Spleen (tissue), 11 donors: ENCODE data around the gene APEH. TPM values are rescaled to one million over a fixed set of nuclear protein-coding genes. Genes with fewer than 3 reads are reported as not detected.

Source experiments
- DNase-seq: peaks from one replicate; pipeline ENCODE4 v3.0.0-alpha.2; 2020
- H3K27ac ChIP-seq, 8 donors: fragments of 200-600 bp; sonication (generic) in 7 of 8; 1 replicate in 4 of 8; 2 replicates in 4 of 8; pipeline versions ENCODE4 v1.5.0 to v1.8.0; 2016 to 2021; ENCODE audit warnings: inconsistent platforms in 4 of 8, mild to moderate bottlenecking in 4 of 8, moderate library complexity in 1 of 8
- H3K27me3 ChIP-seq, 7 donors: fragments of 200-600 bp; sonication (generic) in 6 of 7; replicated peaks in 1 of 7; 1 replicate in 4 of 7; 2 replicates in 3 of 7; pipeline versions ENCODE4 v1.5.0 to v1.8.0; 2016 to 2021; ENCODE audit warnings: inconsistent platforms in 3 of 7, mild to moderate bottlenecking in 1 of 7
- H3K36me3 ChIP-seq, 6 donors: fragments of 200-600 bp; sonication (generic) in 5 of 6; 1 replicate in 4 of 6; 2 replicates in 2 of 6; pipeline versions ENCODE4 v1.5.0 to v1.8.0; 2016 to 2021; ENCODE audit warnings: inconsistent platforms in 2 of 6
- H3K4me1 ChIP-seq, 6 donors: fragments of 200-600 bp; sonication (generic) in 5 of 6; 1 replicate in 3 of 6; 2 replicates in 3 of 6; pipeline versions ENCODE4 v1.5.0 to v1.8.0; 2016 to 2021; ENCODE audit warnings: inconsistent platforms in 3 of 6
- H3K4me3 ChIP-seq, 8 donors: fragments of 200-600 bp; sonication (generic) in 7 of 8; 1 replicate in 4 of 8; 2 replicates in 4 of 8; pipeline versions ENCODE4 v1.5.0 to v1.8.0; 2016 to 2021; ENCODE audit warnings: inconsistent platforms in 4 of 8, mild to moderate bottlenecking in 4 of 8, moderate library complexity in 2 of 8
- H3K9me3 ChIP-seq, 8 donors: fragments of 200-600 bp; sonication (generic) in 7 of 8; 1 replicate in 4 of 8; 2 replicates in 4 of 8; pipeline versions ENCODE4 v1.5.0 to v1.8.0; 2016 to 2021; ENCODE audit warnings: inconsistent platforms in 4 of 8
- POLR2A ChIP-seq, 3 donors: fragments of 450-650 bp; IDR thresholded peaks; one replicate each; pipeline ENCODE4 v1.5.1; 2017; ENCODE audit warnings: antibody characterized with exemption in 3 of 3, mild to moderate bottlenecking in 1 of 3
- POLR2AphosphoS5 ChIP-seq, 3 donors: sonication (generic); formaldehyde crosslinking; IDR thresholded peaks; one replicate each; pipeline ENCODE4 v1.5.1; 2017; ENCODE audit warnings: antibody characterized with exemption in 3 of 3
- whole genome bisulfite sequencing, 5 donors: extraction: QIAGEN DNeasy Blood & Tissue Kit in 3 of 5; methylation state at CpG; one replicate each; pipeline versions ENCODE4 v1.1.5 to v1.1.7; 2013 to 2018; 5-methylcytosine and 5-hydroxymethylcytosine counted together
- intact Hi-C: fragments of 100-400 bp; cut with DNase I; formaldehyde crosslinking; loops from one replicate; pipeline ENCODE4 v1.15.0; 2023; ENCODE audit warnings: low total_unique reads
- polyA plus RNA-seq, 3 donors: library from polyadenylated mRNA; stranded (reverse); fragments of 200-250 nt; gene quantifications; one replicate each; pipeline ENCODE4 v1.2.1, GENCODE V29; 2013
- total RNA-seq, 7 donors: library from RNA; depleted of rRNA in 3 of 7; stranded (reverse); fragments of >200 nt in 3 of 7; fragmentation: NEBNext Ultra II Directional in 4 of 7; extraction: Animal tissue kit (Norgen Biotek cat#: 25700) in 4 of 7; gene quantifications; one replicate each; pipeline versions ENCODE4 v1.1.0 to v1.2.1, GENCODE V29; 2016 to 2021
- TF ChIP-seq, protein P1 (sequence below), 11 experiments: fragments of 200-600 bp in 7 of 11; fragments of 450-650 bp in 4 of 11; sonication (generic) in 4 of 11; IDR thresholded peaks in 8 of 11; conservative IDR thresholded peaks in 3 of 11; 1 replicate in 7 of 11; 2 replicates in 4 of 11; pipeline versions ENCODE4 v1.4.0 to v1.8.0; 2016 to 2021; ENCODE audit warnings: antibody characterized with exemption in 11 of 11, inconsistent platforms in 4 of 11, mild to moderate bottlenecking in 1 of 11
- donor health status: healthy with polysubstance abuse.
- donor health status: DM: no; HTN: no; CAD: no; lungs with moderate emphysema.
- donor health status: DM: no; HTN: no; CAD: no.
- donor health status: Bipolar disorder and iron deficiency.
- donor health status: healthy.
- donor health status: DM: no; HTN: no; CAD: no.
- donor health status: DM: yes; HTN: yes; CAD: no.

Gene APEH
- total and polyA plus RNA-seq, 10 donors = 29.6 to 89.5 (median 66.2) TPM

DNA sequence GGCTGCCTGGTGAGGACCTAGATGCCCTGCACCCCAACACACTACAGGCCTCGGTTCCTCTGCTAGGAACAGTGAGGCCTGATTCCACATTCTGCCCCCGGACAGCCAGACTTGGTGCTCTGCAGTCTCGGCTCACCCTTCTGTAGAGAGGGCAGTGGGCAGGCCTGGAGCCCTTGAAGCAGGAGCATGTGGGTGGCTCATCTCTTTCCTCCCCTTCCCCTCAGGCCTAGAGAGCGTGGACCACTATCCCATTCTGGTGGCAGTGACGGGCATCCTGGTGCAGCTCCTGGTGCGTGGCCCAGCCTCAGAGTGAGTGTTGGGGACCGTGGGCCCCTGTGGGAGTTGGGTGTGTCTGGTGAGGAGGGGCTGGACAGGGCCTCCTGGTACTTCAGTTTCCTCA is 42.0 kb downstream of the APEH start:
- Histone ChIP-seq H3K4me1 (peaks cover 9 to 47% (median 22%) of the 10 kb centered on the region in 6 donors), H3K4me3 (no peak overlapping the region), H3K9me3 (no peaks in the 10 kb centered on the region), H3K27me3 (no peaks in the 10 kb centered on the region), H3K27ac (no peak overlapping the region), H3K36me3 (peaks cover 0 to 78% (median 19%) of the 10 kb centered on the region in 6 donors)
- intact Hi-C loops = no loop called here
- DNase-seq = no peak
- TF ChIP-seq POLR2AphosphoS5 (IDR thresholded peaks at IDR 0.05) (peak in 1 of 3 donors; percentile 20), POLR2A (IDR thresholded peaks at IDR 0.05) (no peak)
- 93 to 95% (median 94%) methylated on average over 7 of the region's 7 CpGs for WGBS, 5 donors

DNA sequence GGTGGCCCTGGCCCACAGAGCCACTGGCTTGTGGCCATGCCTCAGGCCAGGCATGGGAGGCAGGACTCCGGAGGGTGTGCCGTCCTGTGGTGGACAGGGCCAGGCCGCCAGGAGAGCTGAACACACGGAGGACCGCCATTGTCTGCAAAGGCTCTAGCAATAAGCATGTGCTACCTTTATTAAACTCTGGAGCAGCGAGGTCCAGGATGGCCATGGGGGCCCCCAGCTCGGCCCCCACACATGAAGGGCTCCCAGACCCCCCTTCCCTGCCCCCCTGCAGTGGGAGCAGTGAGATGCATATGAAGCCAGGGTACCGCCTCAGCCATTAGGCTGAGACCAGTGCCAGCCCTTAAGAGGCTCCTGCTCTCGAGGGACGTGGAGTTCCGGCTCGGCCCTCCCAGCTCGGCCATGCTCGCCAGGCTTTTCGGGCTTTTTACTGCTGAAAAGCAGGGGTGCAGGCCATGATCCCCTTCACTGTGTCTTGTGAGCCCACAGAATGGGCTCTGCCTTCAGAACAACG is 42.6 kb downstream of the APEH start:
- Histone ChIP-seq H3K27me3 (no peaks in the 10 kb centered on the region), H3K4me3 (no peak overlapping the region), H3K27ac (no peak overlapping the region), H3K9me3 (no peaks in the 10 kb centered on the region), H3K4me1 (peaks cover 9 to 53% (median 22%) of the 10 kb centered on the region in 6 donors), H3K36me3 (peaks cover 0 to 78% (median 23%) of the 10 kb centered on the region in 6 donors)
- no peak for DNase-seq
- 93 to 98% (median 95%) methylated on average over 12 to 16 of the region's 16 CpGs for WGBS, 5 donors
- TF ChIP-seq, protein P1, sequence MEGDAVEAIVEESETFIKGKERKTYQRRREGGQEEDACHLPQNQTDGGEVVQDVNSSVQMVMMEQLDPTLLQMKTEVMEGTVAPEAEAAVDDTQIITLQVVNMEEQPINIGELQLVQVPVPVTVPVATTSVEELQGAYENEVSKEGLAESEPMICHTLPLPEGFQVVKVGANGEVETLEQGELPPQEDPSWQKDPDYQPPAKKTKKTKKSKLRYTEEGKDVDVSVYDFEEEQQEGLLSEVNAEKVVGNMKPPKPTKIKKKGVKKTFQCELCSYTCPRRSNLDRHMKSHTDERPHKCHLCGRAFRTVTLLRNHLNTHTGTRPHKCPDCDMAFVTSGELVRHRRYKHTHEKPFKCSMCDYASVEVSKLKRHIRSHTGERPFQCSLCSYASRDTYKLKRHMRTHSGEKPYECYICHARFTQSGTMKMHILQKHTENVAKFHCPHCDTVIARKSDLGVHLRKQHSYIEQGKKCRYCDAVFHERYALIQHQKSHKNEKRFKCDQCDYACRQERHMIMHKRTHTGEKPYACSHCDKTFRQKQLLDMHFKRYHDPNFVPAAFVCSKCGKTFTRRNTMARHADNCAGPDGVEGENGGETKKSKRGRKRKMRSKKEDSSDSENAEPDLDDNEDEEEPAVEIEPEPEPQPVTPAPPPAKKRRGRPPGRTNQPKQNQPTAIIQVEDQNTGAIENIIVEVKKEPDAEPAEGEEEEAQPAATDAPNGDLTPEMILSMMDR (IDR thresholded peaks at IDR 0.05 in 8 of 11, conservative IDR thresholded peaks at IDR 0.05 in 3 of 11) = no peak
- peak in 1 of 3 donors; percentile 2 for TF ChIP-seq POLR2AphosphoS5 (IDR thresholded peaks at IDR 0.05)
- intact Hi-C loops = no loop called here

DNA sequence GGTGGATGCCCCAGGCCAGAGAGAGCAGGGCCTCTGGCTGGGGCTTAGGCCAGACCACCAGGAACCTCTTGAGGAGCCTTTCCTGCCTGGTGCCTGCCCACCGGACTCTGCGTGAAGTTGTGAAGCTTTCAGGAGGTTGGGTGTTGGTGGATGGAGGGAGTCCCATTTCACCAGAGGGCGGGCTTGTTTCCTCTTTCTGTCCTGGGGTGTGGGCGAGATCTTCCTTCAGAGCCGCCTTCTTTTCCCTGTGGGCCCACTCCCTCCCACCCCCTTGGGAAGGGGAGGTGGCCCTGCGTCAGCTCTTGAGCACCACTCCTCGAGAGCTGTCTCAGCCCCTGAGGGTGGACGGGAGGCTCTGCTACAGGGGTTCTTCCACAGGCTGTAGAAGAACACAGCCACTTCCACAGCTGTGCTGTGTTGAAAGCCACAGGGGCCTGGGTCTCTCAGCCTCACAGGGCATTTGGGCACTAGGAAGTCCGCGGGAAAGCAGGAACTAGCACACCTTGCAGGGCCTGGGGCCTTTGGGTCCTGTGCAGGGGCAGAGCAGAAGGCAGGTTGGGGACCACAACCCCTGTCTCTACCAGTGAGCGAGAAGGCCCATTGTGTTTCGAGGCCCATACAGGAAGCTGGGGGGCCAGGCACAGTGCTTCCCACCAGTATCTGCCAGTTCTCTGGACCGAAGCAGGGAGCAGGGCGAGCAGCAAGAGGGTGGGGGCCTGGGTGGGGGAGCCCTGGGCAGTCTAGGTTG is 43.2 kb downstream of the APEH start:
- H3K27me3 ChIP-seq = no peaks in the 10 kb centered on the region
- WGBS, 5 donors = 83 to 97% (median 85%) methylated on average over 11 to 14 of the region's 14 CpGs
- H3K4me3 ChIP-seq = no peak overlapping the region
- peaks cover 0 to 78% (median 26%) of the 10 kb centered on the region in 6 donors for H3K36me3 ChIP-seq
- H3K27ac ChIP-seq = no peak overlapping the region
- H3K4me1 ChIP-seq = peaks cover 11 to 56% (median 25%) of the 10 kb centered on the region in 6 donors
- TF ChIP-seq POLR2AphosphoS5 (IDR thresholded peaks at IDR 0.05) (no peak), POLR2A (IDR thresholded peaks at IDR 0.05) (no peak)
- H3K9me3 ChIP-seq = no peaks in the 10 kb centered on the region
- peak; percentile 76 for DNase-seq
- intact Hi-C loops = no loop called here

DNA sequence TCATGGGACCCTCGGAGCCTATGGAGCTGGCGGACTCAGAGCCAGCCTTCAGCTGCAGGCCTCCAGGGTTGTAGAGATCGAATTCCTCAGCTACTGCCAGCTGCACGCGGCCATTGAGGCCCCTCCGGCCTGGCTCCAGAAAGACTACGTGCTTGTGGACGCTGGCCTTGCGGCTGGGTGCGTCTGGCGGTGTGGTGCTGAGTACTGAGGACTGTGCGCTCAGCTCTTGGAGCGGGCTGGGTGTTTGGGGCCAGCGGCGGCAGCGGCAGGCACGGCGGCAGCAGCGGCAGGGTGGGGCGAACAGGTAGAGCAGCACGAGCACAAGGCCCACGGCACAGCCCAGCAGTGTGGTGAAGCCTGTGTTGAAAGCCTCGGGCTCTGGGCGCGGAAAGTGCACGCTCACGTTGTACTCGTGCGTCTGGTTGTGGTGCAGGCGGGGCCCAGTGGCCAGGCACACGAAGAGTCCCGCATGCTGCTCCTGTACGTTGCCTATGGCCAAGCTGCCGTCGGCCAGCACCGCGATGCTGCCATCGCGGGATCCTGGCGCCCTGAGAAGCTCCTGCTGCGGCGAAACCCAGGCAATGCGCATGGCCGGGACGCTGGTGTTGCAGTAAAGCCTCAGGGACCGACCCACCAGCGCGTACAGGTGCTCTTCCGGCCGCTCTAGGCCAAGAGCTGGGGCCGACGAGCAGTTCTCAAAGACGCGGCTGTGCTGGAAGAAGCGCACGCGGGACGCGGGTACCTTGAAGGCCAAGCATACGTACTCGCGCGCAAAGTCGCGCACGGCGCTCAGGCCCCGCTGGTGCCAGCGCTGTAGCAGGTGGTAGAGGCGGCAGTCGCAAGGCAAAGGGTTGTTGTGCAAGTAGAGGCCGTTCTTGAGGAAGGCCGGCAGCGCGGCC is 44.1 kb downstream of the APEH start:
- Histone ChIP-seq H3K4me1 (peaks cover 20 to 56% (median 33%) of the 10 kb centered on the region in 6 donors), H3K4me3 (peak overlapping the region in 6 of 8 donors; percentile 54 to 73 (median 64)), H3K9me3 (no peaks in the 10 kb centered on the region), H3K27me3 (no peaks in the 10 kb centered on the region), H3K36me3 (peaks cover 0 to 75% (median 27%) of the 10 kb centered on the region in 6 donors), H3K27ac (no peak overlapping the region)
- intact Hi-C loops = no loop called here
- WGBS, 5 donors = 70 to 79% (median 71%) methylated on average over 52 to 75 of the region's 75 CpGs
- DNase-seq = peak; percentile 85
- TF ChIP-seq POLR2A (IDR thresholded peaks at IDR 0.05) (no peak), POLR2AphosphoS5 (IDR thresholded peaks at IDR 0.05) (peak; percentile 2 to 26 (median 6))

DNA sequence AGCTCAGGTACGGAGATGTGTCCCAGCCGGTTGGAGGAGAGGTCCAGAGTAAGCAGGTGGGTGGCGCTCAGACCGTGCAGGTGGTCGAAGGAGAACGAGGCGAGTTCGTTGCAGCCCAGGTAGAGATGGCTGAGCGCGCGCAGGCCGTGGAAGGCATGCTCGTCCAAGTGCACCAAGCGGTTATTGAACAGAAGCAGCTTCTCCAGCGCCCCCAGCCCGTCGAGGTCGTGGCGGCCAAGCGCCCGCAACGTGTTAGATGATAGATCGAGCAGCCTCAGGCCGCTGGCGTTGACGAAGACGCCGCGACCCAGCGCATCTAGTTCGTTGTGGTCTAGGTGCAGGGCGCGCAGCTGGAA is 44.7 kb downstream of the APEH start:
- DNase-seq = no peak
- Histone ChIP-seq H3K27me3 (no peaks in the 10 kb centered on the region), H3K4me3 (peak overlapping the region; percentile 48 to 81 (median 64)), H3K9me3 (no peaks in the 10 kb centered on the region), H3K27ac (peak overlapping the region in 5 of 8 donors; percentile 72 to 85 (median 76)), H3K4me1 (peaks cover 20 to 58% (median 36%) of the 10 kb centered on the region in 6 donors), H3K36me3 (peaks cover 0 to 68% (median 27%) of the 10 kb centered on the region in 6 donors)
- WGBS, 5 donors = 9 to 27% (median 10%) methylated on average over 16 to 33 of the region's 33 CpGs
- intact Hi-C loops = no loop called here
- TF ChIP-seq POLR2AphosphoS5 (IDR thresholded peaks at IDR 0.05) = no peak
- no peak for TF ChIP-seq POLR2A (IDR thresholded peaks at IDR 0.05)
- TF ChIP-seq, protein P1 (IDR thresholded peaks at IDR 0.05 in 8 of 11, conservative IDR thresholded peaks at IDR 0.05 in 3 of 11) = no peak
